Measurements from ENCODE around the gene NDUFS2. TPM values are rescaled to one million over a fixed set of nuclear protein-coding genes. Genes with fewer than 3 reads are reported as not detected.

The NDUFS2 gene
- total RNA-seq, 2 experiments from 2014 or later, result 98.3 to 103 TPM

GRCh38 chr1:161258439-161259344 lies 56.5 kb downstream of the NDUFS2 start, which contains the start of gene PCP4L1:
Gene PCP4L1 (plus strand): TSS chr1:161258745. CDS start chr1:161258975, 230 bp downstream.
- peak within 1 kb of the TSS; percentile 30 for H3K4me3 Mint-ChIP-seq
- peaks cover 16% of the 10 kb centered on the region for H3K36me3 Mint-ChIP-seq
- DNase-seq, result peak; percentile 48
- POLR2A ChIA-PET, result interaction anchor here (1.2 kb wide), 1 partner anchor 47 kb away, joined by 5 read pairs; no protein-coding TSS in a partner anchor
- intact Hi-C loops (cut with micrococcal nuclease), result no loop called here
- peaks cover 22% of the 10 kb centered on the region for H3K9me3 Mint-ChIP-seq
- CTCF ChIA-PET, result interaction anchor here (0.6 to 3.3 kb wide), 6 partner anchors 32 to 1004 kb away, joined by 3 to 14 read pairs (median 5); partner anchors contain the start of gene TOMM40L
- peaks cover 48% of the 10 kb centered on the region for H3K27me3 Mint-ChIP-seq
- no peak within 1 kb of the TSS for H3K27ac Mint-ChIP-seq
- peaks cover 9% of the 10 kb centered on the region for H3K4me1 Mint-ChIP-seq (ENCODE audit: low read depth)

- Mint-ChIP-seq H3K4me1 (ENCODE audit: low read depth) (peaks cover 9% of the 10 kb centered on the region), H3K27ac (no peak overlapping the region), H3K9me3 (peaks cover 22% of the 10 kb centered on the region), H3K27me3 (peaks cover 48% of the 10 kb centered on the region), H3K36me3 (peaks cover 16% of the 10 kb centered on the region), H3K4me3 (peak overlapping the region; percentile 30)
- ChIA-PET CTCF (interaction anchor here (0.6 to 3.3 kb wide), 5 partner anchors 32 to 1005 kb away, joined by 3 to 14 read pairs (median 5); partner anchors contain the start of gene TOMM40L), POLR2A (interaction anchor here (1.2 kb wide), 1 partner anchor 46 kb away, joined by 5 read pairs; no protein-coding TSS in a partner anchor)
- no peak for DNase-seq
- intact Hi-C loops (cut with micrococcal nuclease), result no loop called here
Measured at GRCh38 chr1:161259345-161259702, 57.2 kb downstream of the NDUFS2 start.

GRCh38 chr1:161259765-161260164 lies 57.6 kb downstream of the NDUFS2 start:
- POLR2A ChIA-PET, result interaction anchor here (0.6 kb wide), 1 partner anchor 61 kb away, joined by 5 read pairs; no protein-coding TSS in a partner anchor

GRCh38 chr1:161260376-161261260 lies 58.5 kb downstream of the NDUFS2 start:
- Mint-ChIP-seq H3K27ac (no peak overlapping the region), H3K4me3 (no peak overlapping the region), H3K4me1 (ENCODE audit: low read depth) (peaks cover 9% of the 10 kb centered on the region), H3K9me3 (peaks cover 22% of the 10 kb centered on the region), H3K36me3 (peaks cover 16% of the 10 kb centered on the region), H3K27me3 (peaks cover 48% of the 10 kb centered on the region)
- intact Hi-C loops (cut with micrococcal nuclease), result no loop called here
- POLR2A ChIA-PET, result no interaction called here
- CTCF ChIA-PET, result interaction anchor here (1.6 kb wide), 1 partner anchor 11 kb away, joined by 7 read pairs; no protein-coding TSS in a partner anchor
- DNase-seq, result no peak

More at GRCh38 chr1:161259765-161260164, 57.6 kb downstream of the NDUFS2 start:
- intact Hi-C loops (cut with micrococcal nuclease), result no loop called here
- Mint-ChIP-seq H3K36me3 (peaks cover 16% of the 10 kb centered on the region), H3K4me3 (no peak overlapping the region), H3K27ac (no peak overlapping the region), H3K9me3 (peaks cover 22% of the 10 kb centered on the region), H3K27me3 (peaks cover 48% of the 10 kb centered on the region), H3K4me1 (ENCODE audit: low read depth) (peaks cover 9% of the 10 kb centered on the region)
- CTCF ChIA-PET, result interaction anchor here (1.2 to 1.6 kb wide), 3 partner anchors 10 to 50 kb away, joined by 4 to 7 read pairs (median 5); no protein-coding TSS in a partner anchor
- no peak for DNase-seq

- intact Hi-C loops (cut with micrococcal nuclease), result no loop called here
- Mint-ChIP-seq H3K4me3 (no peak overlapping the region), H3K27me3 (peaks cover 48% of the 10 kb centered on the region), H3K36me3 (peaks cover 14% of the 10 kb centered on the region), H3K4me1 (ENCODE audit: low read depth) (peaks cover 9% of the 10 kb centered on the region), H3K9me3 (peaks cover 17% of the 10 kb centered on the region), H3K27ac (no peak overlapping the region)
- CTCF ChIA-PET, result interaction anchor here (0.6 to 1.6 kb wide), 3 partner anchors 12 to 384 kb away, joined by 4 to 7 read pairs (median 5); no protein-coding TSS in a partner anchor
- POLR2A ChIA-PET, result no interaction called here
- DNase-seq, result no peak
Measured at GRCh38 chr1:161261261-161262235, 59.4 kb downstream of the NDUFS2 start.

Small RNA genes within 50 kb of the gene (microRNA-seq; reads per million reads assigned to microRNA genes)
- not detected for gene MIR5187 (ENCODE audit: borderline microRNAs expressed, borderline number of aligned reads, borderline replicate concordance)

Other genes with a start within 250 kb of the NDUFS2 start
- gene ITLN2, start 247.6 kb upstream of the NDUFS2 start, total RNA-seq, result not detected
- 10 to 100 TPM; 21.3 to 25.3 TPM for gene F11R, start 181.2 kb upstream of the NDUFS2 start, total RNA-seq
- 10 to 100 TPM; 70.2 to 77.7 TPM for gene TSTD1, start 163.4 kb upstream of the NDUFS2 start, total RNA-seq
- gene USF1, start 156.4 kb upstream of the NDUFS2 start, total RNA-seq, result 10 to 100 TPM; 43.4 to 43.7 TPM
- 100 to 1,000 TPM; 171 to 178 TPM for gene ARHGAP30, start 132.5 kb upstream of the NDUFS2 start, total RNA-seq
- under 1 TPM in 1 of 2 experiments, not detected in 1; 0.05 TPM for gene NECTIN4, start 112.8 kb upstream of the NDUFS2 start, total RNA-seq
- 1 to 10 TPM; 1.2 to 1.6 TPM for gene KLHDC9, start 104.0 kb upstream of the NDUFS2 start, total RNA-seq
- 100 to 1,000 TPM; 152 to 155 TPM for gene PFDN2, start 84.3 kb upstream of the NDUFS2 start, total RNA-seq
- gene NIT1, start 84.3 kb upstream of the NDUFS2 start, total RNA-seq, result 10 to 100 TPM; 65.2 to 66.5 TPM
- gene DEDD, start 69.7 kb upstream of the NDUFS2 start, total RNA-seq, result 10 to 100 TPM; 35.0 to 40.2 TPM
- gene UFC1, start 48.4 kb upstream of the NDUFS2 start, total RNA-seq, result 10 to 100 TPM; 87.7 to 91.0 TPM
- gene USP21, start 42.9 kb upstream of the NDUFS2 start, total RNA-seq, result 10 to 100 TPM; 25.4 to 28.6 TPM
- 10 to 100 TPM; 27.0 to 30.7 TPM for gene PPOX, start 35.9 kb upstream of the NDUFS2 start, total RNA-seq
- 10 to 100 TPM; 46.3 to 50.9 TPM for gene B4GALT3, start 24.9 kb upstream of the NDUFS2 start, total RNA-seq
- gene ADAMTS4, start 3.3 kb upstream of the NDUFS2 start, total RNA-seq, result 1 to 10 TPM; 2.3 to 3.0 TPM
- gene FCER1G, start 12.9 kb downstream of the NDUFS2 start, total RNA-seq, result 1 to 10 TPM in 1 of 2 experiments, under 1 TPM in 1; 0.99 to 2.0 TPM
- not detected for gene APOA2, start 21.3 kb downstream of the NDUFS2 start, total RNA-seq
- 10 to 100 TPM; 14.8 to 15.4 TPM for gene TOMM40L, start 23.7 kb downstream of the NDUFS2 start, total RNA-seq
- not detected for gene NR1I3, start 35.8 kb downstream of the NDUFS2 start, total RNA-seq
- gene PCP4L1, start 56.4 kb downstream of the NDUFS2 start, total RNA-seq, result under 1 TPM in 1 of 2 experiments, not detected in 1; 0.22 TPM
- 1 to 10 TPM; 3.7 to 5.8 TPM for gene MPZ, start 107.6 kb downstream of the NDUFS2 start, total RNA-seq
- 100 to 1,000 TPM; 212 to 215 TPM for gene SDHC, start 112.0 kb downstream of the NDUFS2 start, total RNA-seq
- gene CFAP126, start 165.5 kb downstream of the NDUFS2 start, total RNA-seq, result under 1 TPM in 1 of 2 experiments, not detected in 1; 0.29 TPM